AG10803 (cell line): ENCODE results near the gene DACH1.

Source experiments
- DNase-seq: peaks from one replicate; pipeline ENCODE4 v3.0.0; 2010; ENCODE audit warnings: low read depth
- H3K4me3 ChIP-seq: 2 replicates; pipeline ENCODE4 v1.5.1; 2011; ENCODE audit warnings: mild to moderate bottlenecking, low read length, control low read depth
- TF ChIP-seq, protein P1 (sequence below): conservative IDR thresholded peaks from 2 replicates; pipeline ENCODE4 v1.5.1; 2011; ENCODE audit warnings: mild to moderate bottlenecking, low read length, control low read depth, inconsistent platforms

The DACH1 gene

GRCh38 chr13:71417205-71417604 is 449.8 kb downstream of the DACH1 start:
- no peak overlapping the region for H3K4me3 ChIP-seq
- TF ChIP-seq, protein P1, sequence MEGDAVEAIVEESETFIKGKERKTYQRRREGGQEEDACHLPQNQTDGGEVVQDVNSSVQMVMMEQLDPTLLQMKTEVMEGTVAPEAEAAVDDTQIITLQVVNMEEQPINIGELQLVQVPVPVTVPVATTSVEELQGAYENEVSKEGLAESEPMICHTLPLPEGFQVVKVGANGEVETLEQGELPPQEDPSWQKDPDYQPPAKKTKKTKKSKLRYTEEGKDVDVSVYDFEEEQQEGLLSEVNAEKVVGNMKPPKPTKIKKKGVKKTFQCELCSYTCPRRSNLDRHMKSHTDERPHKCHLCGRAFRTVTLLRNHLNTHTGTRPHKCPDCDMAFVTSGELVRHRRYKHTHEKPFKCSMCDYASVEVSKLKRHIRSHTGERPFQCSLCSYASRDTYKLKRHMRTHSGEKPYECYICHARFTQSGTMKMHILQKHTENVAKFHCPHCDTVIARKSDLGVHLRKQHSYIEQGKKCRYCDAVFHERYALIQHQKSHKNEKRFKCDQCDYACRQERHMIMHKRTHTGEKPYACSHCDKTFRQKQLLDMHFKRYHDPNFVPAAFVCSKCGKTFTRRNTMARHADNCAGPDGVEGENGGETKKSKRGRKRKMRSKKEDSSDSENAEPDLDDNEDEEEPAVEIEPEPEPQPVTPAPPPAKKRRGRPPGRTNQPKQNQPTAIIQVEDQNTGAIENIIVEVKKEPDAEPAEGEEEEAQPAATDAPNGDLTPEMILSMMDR = no peak
- DNase-seq = no peak

- TF ChIP-seq, protein P1 = no peak
- no peak overlapping the region for H3K4me3 ChIP-seq
- DNase-seq = no peak
These were observed 454.8 kb downstream of the DACH1 start for GRCh38 chr13:71412231-71412630.

DNA sequence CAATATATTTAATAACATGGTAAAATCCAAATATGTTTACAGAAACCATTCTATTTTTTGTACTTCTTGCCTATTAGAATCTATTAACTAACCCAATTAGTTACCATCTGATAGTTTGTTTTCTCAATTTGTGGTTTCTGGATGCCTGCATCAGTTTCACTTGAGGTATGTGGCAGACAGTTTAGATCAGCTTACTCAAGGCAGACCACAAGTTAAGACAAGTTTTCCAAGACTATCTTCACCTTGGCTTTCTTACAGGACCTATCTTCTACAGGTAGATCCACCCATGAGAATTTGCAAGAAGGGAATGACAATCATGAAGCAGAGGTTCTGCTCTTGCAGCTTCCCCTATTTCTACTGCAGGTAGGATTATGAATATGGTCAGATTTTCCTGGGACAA is 458.6 kb downstream of the DACH1 start:
- TF ChIP-seq, protein P1 = no peak
- no peak for DNase-seq
- no peak overlapping the region for H3K4me3 ChIP-seq

GRCh38 chr13:71399631-71400215 is 467.3 kb downstream of the DACH1 start:
- no peak for DNase-seq
- TF ChIP-seq, protein P1 = no peak
- H3K4me3 ChIP-seq = no peak overlapping the region

DNA sequence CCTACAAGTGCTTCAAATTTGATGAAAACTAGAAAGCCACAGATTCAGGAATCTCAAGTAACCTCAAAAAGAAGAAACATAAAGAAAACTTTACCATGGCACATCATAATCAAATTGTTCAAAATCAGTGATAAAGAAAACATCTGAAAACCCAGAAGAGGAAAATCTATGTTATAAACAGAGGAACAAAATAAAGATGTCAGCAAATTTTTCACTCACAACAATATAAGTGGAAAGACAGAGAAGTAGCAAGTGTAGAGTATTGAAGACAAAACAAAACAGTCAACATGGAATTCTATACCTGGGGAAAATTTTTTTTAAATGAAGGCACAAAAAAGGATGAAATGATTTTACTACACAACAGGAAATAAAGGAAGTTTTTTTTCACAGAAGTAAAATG is 470.9 kb downstream of the DACH1 start:
- DNase-seq = no peak
- TF ChIP-seq, protein P1 = no peak
- H3K4me3 ChIP-seq = no peak overlapping the region

GRCh38 chr13:71395053-71395452 is 472.0 kb downstream of the DACH1 start:
- no peak overlapping the region for H3K4me3 ChIP-seq
- DNase-seq = no peak
- TF ChIP-seq, protein P1 = no peak

- DNase-seq = no peak
- H3K4me3 ChIP-seq = no peak overlapping the region
- TF ChIP-seq, protein P1 = no peak
These were observed 472.8 kb downstream of the DACH1 start for GRCh38 chr13:71394176-71394575.
